GM18526 (cell line): ENCODE results near the gene NUP62.

Experiments used
- POLR2A ChIP-seq: IDR thresholded peaks from 3 replicates; pipeline ENCODE4 v1.6.1; 2011; ENCODE audit not compliant: insufficient read length; ENCODE audit errors: extremely low read depth

Gene NUP62

DNA sequence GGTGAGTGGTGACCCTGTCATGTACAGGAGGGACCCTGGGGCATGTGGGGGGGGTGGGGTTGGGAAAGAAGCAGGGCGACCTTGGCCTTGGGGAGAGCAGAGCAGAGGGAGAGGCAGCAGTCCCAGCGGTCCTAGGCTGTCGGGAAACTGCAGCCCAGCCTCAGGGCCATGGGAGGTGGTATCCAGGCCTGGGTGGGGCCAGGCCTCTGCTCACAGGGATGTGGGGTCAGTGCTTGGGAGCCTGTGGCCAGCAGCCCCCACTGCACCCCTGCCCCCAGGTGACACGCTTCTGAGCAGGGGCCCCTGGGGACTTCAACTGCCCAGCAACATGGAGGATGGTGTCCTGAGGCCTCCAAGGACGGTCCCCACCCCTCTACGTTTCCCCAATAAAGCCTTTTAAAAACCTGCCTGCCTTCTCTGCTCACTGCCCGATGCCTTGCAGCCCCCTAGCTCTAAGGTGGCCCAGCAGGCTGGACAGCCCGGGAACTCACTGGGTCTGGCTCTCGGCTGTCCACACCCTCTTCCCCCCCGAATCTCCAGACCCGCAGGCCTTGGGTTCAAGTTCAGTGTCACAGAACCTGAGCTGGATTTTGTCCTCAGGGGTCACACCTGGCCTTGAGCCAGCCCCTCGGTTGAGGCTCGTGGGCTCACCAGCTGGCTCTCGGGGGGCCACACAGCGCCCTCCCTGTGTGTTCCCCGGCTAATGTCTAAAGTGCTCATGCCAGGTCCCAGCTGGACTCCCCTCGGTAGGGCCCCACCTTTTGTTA, 68.8 kb downstream of the NUP62 start:
- TF ChIP-seq POLR2A, result no peak

DNA sequence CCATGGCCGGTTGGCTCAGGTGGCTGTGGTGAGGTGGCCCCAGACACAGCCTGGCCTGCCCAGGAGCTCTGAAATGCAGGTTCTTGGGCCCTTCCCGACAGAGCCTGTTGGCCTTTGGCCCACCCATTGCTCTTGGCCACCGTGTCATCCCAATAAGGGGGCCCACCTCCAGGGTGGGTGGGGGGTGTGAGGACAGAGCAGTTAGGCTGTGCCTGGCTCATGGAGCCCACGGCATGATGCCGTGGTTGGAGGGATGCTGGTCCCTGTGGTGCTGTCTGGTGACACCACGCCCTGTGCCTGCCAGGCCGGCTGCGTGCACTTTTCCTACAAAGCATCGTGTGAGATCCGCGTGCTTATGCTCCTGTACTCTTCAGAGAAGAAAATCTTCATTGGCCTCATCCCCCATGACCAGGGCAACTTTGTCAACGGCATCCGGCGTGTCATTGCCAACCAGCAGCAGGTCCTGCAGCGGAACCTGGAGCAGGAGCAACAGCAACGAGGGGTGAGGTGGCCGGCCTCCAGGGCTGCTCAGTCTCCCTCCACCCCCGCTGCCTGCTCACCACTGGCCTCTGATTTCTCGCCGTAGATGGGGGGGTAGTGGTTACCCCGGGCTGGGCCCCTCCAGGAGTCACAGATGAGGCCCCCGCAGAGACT, 69.5 kb downstream of the NUP62 start:
- no peak for TF ChIP-seq POLR2A

DNA sequence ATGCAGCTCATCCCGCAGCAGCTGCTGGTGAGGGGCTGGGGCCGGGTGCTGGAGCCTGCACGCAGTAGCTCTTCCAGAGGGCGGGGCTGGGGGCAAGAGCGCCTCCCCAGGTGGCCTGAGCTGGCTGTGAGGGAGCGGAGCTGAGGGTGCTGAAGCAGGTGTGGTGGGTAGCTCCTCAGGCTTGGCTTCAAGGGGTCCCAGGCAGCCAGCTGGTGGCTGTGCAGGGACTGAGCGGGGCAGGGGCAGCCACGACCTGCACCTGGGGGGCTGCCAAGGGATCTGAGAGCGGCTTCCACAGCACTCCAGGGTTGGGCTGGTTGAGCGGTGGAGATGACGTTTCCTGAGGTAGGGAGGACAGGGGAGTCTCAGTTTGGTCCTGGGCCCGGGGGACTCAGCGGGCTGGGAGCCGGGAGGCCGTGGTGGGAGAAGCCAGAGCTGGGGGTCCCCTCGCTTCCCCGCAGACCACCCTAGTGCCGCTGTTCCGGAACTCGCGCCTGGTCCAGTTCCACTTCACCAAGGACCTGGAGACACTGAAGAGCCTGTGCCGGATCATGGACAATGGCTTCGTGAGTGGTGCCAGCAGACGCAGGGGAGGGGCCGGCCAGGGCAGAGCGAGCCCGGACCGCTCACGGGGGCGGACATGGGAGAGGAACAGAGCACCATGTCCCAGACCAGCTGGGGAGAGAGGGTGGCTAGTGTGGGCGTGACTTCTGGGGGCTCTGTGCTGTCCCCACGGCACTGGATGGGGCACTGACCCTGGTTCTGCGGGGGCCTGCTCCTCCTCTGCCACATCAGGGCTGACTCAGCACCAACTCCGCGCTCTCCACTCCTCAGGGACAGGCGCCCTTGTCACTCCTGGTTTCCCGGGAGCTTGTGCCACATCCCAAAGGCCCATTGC, 71.0 kb downstream of the NUP62 start:
- TF ChIP-seq POLR2A, result no peak

GRCh38 chr19:49857838-49858087, 71.5 kb downstream of the NUP62 start:
- TF ChIP-seq POLR2A, result peak; percentile 4

DNA sequence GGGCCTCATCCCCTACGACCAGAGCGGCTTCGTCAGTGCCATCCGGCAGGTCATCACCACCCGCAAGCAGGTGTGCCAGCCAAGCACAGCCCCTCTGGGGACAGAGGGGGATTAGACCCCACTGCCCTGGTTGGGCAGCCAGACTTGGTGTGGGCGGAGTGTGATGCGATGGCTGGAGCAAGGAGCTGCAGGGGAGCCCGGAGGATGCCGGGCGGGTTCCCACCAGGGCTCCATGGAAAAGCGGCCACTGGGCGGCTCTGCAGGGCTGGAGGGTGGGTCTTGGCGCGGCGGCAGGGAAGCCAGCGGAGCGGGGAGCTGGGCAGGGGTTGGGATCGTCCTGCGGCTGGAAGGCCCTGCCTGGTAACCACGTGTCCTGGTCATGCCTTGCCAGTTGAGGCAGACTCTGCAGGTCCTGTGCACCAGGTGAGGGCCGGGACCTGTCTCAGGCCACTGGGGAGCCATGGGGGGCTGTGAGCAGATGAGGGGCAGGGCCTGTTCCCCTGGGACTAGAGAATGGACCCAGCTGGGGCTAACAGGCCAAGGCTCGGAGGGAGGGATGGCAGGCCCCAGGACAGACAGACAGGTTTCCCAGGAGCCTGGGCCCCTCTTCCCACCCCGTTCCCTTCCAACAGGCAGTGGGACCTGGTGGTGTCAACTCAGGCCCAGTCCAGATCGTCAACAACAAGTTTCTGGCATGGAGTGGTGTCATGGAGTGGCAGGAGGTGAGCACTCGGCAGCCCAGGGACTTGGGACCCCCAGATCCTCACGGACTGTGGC, 72.1 kb downstream of the NUP62 start:
- TF ChIP-seq POLR2A, result peak; percentile 6
